HG03139 (cell line): Measurements from ENCODE around the gene TMEM82.

Experiments used
- ATAC-seq: cut with Tn5 transposase; IDR thresholded peaks from one replicate; pipeline ENCODE4 v1.9.1; 2021; ENCODE audit not compliant: unreplicated experiment

The TMEM82 gene

DNA sequence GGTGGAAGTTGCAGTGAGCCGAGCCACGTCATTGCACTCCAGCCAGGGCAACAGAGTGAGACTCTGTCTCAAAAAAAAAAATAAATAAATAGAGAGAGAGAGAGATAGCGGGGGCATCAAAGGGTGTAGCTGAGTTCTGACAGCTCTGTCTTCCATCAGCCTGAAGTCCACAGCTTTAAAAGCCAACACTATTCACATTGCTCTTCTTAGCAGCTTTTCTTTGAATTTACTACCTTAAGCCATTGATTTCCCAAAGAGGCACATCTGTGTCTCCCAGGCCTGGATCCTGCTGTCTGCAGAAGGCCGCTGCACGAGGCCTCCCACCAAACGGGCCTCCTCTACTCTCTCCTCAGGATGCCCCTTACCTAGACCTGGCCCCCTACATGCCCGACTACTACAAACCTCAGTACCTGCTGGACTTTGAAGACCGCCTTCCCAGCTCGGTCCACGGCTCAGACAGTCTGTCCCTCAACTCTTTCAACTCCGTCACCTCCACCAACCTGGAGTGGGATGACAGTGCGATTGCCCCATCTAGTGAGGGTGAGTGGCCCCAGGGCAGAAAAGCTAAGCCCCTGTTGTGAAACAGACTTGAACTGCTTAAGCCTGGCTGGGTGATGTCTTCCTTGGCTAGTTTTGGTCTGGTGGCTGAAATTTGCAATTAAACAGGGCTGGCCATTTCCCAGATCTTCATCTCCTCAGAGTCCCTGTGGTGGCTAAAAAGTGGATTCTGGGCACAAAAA lies 22.7 kb upstream of the TMEM82 start:
- ATAC-seq: no peak

DNA sequence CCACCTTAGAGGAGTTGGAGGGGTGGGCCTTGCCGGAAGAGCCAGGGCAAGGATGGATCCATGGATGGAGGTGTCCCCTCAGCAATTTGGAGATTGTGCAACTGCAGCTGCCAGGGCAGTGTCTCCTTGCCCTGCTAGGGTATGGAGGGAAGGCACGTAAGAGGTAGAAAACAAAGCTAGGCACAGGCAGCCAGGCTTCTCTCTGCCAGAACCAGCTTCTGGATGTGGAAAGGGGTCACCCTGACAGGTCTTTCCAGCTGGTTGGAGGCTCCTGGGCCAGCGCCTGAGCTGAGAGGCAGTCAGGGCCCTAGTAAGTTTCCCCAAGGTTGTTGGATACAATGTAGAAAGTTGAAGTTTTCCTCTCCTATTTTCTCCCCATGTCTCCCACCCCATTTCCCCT lies 21.4 kb upstream of the TMEM82 start:
- ATAC-seq: no peak

DNA sequence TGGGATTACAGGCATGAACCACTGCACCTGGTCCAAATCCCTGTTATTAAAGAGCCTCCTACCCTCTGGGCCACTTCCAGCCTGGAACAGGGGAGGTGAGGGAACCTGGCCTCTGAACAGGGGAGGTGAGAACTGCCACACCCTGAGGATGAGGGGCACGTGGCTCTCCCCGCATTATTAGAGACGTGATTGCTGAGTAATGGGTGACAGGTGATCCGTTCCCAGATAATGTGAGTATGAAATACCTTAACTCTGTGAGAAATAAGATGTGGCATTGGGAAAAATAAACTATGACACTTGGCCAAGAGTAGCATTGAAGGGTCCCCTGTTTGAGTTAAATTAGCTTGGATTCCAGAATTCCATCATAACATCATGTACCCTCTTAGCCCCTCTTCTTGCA lies 19.9 kb upstream of the TMEM82 start:
- ATAC-seq: no peak

DNA sequence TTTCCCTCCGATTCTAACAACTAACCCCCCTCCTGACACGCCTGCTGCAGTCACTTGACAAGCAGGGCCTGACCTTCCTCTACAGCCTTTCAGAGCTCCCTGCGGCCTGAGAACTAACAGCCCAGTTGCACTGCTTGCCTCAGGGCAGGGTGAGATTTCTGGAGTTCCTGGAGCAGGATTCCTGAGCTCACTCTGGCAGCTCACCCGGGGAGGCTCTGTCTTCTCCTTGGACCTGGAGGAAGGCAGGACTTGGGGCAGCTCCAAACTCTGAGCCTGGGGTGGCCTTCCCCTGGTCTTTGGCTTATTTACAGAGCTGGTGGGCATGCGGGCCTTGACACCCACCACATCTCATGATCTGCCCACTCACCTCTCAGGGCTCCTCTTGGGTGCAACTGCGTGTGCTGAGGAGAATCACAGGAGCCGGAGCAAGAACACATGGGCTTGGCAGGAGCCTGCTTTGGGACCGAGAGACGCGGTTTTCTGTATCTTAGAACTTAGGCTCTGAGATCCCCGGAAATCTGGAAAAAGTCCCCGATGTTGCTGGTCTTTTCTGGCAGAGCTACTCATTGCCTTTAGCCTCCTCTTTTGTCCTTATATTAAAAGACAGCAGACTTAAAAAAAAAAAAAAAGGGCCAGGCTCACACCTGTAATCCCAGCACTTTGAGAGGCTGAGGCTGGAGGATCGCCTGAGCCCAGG lies 19.3 kb upstream of the TMEM82 start:
- no peak for ATAC-seq

DNA sequence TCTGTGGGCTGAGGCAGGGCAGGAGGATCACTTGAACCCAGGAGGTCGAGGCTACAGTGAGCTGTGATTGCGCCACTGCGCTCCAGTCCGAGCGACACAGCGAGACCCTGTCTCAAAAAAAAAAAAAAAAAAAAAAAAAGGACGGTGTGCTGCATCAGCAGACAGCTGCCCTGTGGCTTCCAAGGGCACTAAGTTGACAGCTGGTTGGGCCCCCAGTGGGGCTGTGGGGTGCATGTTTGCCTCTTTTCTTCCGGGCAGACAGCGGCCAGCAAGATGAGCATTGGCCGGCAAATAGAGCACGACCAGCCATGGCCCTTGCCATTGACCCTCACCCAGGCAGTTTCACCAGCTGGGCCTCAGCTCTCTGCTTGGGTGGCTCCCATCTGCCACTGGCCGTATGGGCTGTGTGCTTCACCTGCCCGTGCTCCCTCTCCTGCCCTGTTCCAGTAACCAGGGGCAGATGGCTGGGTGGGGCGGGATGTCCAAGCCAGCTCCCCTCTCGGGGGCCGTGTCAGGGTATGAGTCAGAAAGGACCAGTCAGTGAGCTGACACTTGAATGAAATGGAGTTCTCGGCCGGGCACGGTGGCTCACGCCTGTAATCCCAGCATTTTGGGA lies 18.6 kb upstream of the TMEM82 start:
- no peak for ATAC-seq

DNA sequence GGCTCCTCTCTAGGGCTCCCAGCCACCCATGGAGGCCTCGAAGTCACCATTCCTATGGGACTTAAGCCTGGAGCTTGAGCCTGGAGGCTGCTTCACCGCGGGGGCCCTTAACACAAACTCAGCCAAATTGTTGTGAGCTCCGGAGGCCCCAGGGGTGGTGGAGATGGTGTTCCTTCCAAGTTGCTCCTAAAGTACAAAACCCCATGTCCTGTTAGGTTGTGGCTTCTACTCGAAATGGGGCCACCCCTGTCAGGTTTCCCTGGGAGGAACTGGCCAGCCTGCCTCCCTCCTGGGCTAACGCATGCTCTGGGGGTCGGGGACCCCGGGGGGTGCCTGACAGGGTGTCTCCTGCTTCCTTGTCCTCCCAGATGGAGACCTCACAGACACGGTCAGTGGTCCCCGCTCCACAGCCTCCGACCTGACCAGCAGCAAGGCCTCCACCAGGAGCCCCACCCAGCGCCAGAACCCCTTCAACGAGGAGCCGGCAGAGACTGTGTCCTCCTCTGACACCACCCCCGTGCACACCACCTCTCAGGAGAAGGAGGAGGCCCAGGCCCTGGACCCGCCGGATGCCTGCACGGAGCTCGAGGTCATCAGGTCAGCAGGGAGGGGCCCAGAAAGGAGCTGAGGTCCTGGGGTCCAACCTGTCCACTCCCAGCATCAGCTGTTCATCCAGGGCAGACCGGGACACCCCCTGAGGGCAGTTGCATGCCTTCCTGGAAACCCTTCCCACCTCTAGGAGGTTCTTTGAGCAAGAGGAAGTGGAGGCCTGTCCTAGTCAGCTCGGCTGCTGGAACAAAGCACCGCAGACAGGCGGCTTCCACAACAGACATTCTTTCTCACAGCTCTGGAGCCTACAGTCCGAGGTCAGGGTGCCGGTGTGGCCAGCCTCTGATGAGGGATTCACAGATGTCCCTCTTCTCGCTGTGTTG lies 17.1 kb upstream of the TMEM82 start:
- ATAC-seq: no peak

DNA sequence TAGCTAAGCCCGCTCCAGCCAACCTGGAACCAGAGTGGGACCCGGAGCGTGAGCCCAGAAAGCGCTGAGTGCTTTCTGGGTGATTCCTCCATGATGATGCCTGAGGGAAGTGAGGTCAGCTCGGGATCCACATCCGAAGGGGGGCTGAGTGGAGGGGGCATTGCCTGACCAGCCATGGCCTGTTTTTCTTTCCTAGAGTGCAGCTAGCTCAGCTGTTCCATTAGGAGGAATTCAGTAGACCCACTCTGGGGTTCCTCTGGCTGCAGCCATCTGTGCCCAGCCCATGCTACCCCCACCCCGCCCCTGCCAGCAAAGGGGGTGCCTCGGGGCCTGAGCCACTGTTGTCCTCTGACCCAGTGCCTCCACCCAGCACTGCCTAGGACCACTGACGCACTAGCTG lies 15.8 kb upstream of the TMEM82 start:
- no peak for ATAC-seq

DNA sequence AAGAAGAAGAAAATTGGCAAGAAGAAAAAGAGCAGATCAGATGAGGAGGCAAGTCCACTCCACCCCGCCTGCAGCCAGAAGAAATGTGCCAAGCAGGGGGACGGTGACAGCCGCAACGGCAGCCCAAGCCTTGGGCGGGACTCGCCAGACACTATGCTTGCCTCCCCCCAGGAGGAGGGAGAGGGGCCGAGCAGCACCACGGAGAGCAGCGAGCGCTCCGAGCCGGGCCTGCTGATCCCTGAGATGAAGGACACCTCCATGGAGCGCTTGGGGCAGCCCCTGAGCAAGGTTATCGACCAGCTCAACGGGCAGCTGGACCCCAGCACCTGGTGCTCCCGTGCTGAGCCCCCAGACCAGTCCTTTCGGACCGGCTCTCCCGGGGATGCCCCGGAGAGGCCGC lies 15.3 kb upstream of the TMEM82 start:
- no peak for ATAC-seq

DNA sequence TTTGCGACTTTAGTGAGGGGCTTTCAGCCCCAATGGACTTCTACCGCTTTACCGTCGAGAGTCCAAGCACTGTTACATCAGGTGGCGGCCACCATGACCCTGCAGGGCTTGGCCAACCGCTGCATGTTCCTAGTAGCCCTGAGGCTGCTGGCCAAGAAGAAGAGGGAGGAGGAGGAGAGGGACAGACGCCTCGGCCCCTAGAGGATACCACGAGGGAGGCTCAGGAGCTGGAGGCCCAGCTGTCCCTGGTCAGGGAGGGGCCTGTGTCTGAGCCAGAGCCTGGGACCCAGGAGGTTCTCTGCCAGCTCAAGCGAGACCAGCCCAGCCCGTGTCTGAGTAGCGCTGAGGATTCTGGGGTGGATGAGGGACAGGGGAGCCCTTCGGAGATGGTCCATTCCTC lies 14.9 kb upstream of the TMEM82 start:
- ATAC-seq: no peak

DNA sequence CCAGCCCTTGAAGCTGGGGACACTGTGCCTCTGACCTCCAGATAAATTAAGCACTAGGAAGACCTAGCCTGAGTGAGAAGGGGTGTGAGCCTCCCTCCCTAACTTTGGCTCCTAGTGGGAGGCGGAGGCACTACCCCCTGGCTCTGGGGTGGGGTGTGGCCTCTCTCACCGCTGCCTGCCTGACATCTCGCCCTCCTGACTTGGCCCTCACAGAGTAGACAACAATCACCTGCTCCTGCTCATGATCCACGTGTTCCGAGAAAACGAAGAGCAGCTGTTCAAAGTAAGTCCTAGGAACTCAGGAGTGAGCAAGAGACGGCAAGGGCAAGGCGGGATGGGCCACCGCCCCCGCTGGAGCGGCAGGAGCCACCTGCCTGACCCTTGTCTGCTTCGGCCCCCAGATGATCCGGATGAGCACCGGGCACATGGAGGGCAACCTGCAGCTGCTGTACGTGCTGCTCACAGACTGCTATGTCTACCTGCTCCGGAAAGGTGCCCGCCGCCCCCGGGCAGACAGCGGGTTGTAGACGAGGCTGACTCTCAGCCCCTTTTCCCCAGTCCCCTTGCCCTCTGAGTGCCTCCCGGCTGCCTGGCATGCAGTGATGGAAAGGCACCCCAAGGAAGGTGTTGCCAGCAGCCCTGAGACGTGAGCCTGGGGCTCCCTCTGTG lies 14.3 kb upstream of the TMEM82 start:
- ATAC-seq: no peak

DNA sequence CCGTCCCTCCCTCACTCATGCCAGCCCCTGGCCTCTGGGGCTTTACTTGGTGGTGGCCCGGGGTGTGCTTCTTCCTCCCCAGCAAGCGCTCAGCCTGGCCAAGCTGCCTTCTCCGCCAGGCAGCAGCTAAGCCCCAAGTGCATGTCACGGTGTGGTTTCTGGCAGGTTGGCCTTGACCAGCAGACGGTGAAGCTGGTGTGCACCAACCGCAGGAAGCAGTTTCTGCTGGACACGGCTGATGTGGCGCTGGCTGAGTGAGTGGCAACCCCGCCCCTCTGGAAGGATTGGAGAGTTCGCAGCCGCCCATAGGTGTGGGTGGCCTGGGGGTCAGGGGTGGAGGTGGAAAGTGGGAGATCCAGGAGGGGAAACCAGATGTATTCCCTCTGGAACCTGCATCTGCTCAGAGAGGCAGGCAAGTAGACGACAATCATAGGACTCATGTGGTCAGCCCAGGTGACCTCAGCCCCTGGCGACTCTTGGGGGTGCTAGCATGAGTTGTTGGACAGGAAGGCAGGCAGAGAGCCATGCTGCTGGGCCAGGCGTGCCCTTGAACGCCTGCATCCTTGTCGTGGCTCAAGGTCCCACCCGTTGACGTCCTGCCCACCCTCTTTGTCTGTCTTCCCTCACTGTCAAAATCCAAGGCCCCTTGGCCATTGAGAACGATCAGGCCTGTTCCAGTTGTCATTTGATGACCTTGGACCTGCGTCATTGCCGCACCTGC lies 13.2 kb upstream of the TMEM82 start:
- ATAC-seq: no peak

DNA sequence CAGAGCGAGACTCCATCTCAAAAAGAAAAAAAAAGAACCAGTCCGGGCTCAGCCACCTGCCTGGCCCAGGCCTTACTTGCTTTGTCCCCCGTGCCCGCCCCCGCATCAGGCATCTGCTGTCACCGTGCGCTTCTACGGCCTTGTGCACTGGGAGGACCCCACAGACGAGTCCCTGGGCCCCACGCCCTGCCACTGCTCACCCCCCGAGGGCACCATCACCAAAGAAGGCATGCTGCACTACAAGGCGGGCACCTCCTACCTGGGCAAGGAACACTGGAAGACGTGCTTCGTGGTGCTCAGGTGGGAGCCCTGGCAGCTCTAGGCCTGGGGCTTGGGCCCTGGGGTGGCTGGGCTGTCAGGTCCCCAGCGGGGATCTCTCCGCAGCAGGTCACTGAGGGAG lies 11.9 kb upstream of the TMEM82 start:
- no peak for ATAC-seq

DNA sequence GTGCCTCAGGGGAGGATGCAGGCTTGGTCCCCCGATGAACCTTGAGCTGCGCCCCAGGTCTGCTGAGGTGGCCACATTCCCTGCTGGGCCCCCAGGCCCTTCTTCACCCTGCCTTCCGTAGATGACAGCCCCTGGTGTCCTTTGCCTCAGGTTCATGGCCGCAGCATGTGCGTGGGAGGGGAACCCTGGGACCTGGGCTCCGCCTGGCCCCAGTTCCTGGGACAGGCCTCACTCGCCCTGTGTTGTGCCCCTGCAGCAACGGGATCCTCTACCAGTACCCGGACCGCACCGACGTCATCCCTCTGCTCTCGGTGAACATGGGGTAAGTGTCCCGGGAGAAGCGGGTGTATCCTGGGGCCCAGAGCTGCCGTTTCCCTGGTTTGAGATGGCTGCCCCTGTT lies 11.4 kb upstream of the TMEM82 start:
- no peak for ATAC-seq

DNA sequence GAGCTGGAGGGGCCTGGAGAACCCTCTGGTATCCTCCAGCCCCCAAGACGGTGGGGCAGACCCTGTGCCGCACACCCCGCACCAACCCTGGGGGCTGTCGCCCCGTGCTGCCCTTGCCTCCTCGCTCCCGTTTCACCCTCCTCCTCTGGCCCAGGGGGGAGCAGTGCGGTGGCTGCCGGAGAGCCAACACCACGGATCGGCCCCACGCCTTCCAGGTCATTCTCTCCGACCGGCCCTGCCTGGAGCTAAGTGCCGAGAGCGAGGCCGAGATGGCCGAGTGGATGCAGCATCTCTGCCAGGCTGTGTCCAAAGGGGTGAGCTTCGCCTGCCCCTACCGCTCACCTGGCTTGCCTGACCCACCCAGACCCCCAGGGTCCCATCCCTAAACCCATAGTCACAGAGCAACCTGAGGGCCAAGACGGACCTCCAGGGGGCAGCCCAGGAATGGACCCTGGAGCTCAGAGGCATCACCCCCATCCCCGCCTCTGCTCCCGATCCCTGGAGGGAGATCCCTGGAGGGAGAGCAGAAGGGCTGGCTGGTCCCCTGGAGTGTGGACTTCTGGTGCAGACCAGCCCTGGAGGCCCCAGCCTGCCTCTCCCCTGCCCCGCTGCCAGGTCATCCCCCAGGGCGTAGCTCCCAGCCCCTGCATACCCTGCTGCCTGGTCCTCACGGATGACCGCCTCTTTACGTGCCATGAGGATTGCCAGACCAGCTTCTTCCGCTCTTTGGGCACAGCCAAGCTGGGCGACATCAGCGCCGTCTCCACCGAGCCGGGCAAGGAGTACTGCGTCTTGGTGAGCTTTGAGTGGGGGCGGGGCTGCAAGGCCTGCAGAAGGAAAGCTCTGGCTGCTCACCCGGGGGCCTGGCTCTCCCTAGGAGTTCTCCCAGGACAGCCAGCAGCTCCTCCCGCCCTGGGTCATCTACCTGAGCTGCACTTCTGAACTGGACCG lies 10.3 kb upstream of the TMEM82 start:
- ATAC-seq: no peak

DNA sequence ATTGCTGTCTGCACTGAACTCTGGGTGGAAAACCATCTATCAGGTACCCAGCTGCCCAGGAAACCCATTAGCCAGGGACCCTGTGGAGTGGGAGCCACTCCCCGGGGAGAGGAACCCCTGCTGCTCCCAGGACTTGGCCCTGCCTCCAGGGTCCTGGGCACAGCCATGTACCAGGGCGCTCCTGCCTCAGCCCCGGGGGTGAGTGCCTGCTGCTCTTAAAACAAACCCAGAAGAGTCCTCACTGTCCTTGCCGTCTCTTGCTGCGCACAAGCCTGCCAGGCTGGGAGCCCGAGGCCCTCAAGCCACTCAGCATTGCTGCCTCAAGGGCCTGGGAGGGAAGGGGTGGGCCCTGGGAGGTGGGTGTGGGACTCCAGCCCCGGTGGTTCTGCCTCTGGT lies 9.6 kb upstream of the TMEM82 start:
- no peak for ATAC-seq

DNA sequence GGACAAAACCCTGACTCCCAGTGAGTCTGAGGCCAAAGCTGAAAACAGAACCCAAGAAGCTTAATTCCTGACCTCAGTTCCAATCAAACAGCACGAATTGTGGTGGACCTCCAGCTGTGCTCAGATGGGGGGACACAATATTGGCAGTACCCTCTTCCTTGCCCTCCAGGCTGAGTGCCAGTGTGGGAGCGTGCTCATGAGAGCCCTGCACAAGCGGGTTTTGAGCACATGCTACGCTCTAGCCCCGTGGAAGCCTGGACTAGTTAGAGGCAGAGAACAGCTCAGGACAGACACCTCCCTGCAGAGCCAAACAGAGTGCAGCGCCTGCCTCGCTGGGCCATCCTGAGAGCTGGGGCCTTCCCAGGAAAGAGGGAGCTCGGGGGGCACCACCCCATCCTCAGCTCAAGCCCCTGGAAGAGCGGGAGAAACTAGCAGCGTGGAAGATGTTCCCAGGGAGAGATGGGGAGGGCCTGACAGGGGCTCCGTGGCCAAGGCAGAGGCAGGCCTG lies 9.0 kb upstream of the TMEM82 start:
- ATAC-seq: no peak

DNA sequence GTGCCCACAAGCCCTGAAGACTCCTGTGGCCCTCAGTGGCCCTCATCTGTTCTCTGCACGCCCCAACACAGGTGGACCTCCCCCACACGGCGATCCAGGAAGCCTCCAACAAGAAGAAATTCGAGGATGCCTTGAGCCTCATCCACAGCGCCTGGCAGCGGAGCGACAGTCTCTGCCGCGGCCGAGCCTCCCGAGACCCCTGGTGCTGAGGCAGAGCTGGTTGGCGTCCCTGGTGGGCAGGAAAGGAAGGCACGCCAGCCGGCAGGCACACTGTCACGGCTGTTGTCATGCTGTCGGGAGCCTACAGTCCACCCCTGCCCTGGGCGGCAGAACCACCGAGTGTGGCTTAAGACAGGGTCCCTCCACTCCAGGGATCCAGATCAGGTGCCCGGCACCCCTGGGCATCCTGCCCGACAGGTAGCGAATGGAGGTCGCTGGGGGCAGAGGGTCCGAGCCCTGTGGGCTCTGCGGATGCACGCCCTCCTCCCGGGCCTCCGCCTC lies 8.5 kb upstream of the TMEM82 start:
- no peak for ATAC-seq

DNA sequence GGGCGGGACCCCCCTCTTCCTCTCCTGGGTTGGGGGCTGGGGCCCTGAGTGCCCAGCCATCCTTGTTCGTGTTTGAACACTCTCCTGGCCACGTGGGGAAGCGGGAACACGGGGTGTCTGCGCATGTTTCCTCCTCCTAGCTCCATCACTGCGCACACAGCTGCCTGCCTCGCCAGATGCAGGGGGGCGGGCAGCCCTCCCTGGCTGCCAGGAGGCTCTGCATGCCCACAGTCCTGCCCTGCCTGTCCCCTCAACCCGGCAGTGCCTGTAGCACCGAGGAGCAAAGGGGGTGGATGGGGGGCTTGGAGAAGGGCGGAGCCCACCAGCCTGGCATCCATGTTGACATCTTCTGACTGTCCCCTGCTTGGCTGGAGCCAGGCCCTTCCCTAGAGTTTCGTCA lies 8.0 kb upstream of the TMEM82 start:
- ATAC-seq: no peak

DNA sequence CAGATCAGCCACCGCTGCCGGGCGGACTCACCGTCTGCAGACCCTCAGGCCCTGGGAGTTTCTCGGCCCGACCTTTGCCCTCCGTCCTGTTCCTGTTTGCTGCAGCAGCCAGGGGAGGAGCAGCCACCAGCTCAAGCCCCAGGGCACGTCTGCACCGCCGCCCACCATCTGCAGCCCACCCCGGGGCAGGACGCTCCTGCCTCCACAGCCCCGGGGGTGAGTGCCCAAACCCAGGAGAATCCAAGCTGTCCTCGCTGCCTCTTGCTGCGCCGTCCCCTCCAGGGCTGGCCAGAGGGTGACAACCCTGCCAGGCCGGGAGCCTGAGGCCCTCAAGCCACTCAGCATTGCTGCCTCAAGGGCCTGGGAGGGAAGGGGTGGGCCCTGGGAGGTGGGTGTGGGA lies 7.4 kb upstream of the TMEM82 start:
- ATAC-seq: no peak
